Heart left ventricle (tissue), 16 donors: ENCODE data around the gene SMYD1. TPM values are rescaled to one million over a fixed set of nuclear protein-coding genes. Genes with fewer than 3 reads are reported as not detected.
A peak's percentile ranks its signal among the peaks of the same experiment; 100 is the strongest.

Experiments used
- ATAC-seq, 4 donors: fragments of 200-7000 bp; cut with Tn5 transposase; one replicate each; pipeline ENCODE4 v1.9.1; 2020 to 2022; ENCODE audit warnings: moderate library complexity in 4 of 4, mild to moderate bottlenecking in 3 of 4, moderate number of reproducible peaks in 1 of 4
- DNase-seq, 5 donors: peaks; one replicate each; pipeline ENCODE4 v3.0.0-alpha.2; 2020
- H3K27ac ChIP-seq, 12 donors: fragments of 200-600 bp; sonication (generic) in 4 of 12; one replicate each; pipeline versions ENCODE4 v1.5.0 to v1.8.0; 2016 to 2022; ENCODE audit warnings: mild to moderate bottlenecking in 2 of 12
- H3K27me3 ChIP-seq, 9 donors: fragments of 200-600 bp; sonication (generic) in 2 of 9; one replicate each; pipeline versions ENCODE4 v1.5.1 to v1.8.0; 2016 to 2022; ENCODE audit warnings: mild to moderate bottlenecking in 3 of 9
- H3K36me3 ChIP-seq, 9 donors: fragments of 200-600 bp; sonication (generic) in 2 of 9; one replicate each; pipeline versions ENCODE4 v1.5.0 to v1.8.0; 2018 to 2022; ENCODE audit warnings: mild to moderate bottlenecking in 2 of 9
- H3K4me1 ChIP-seq, 12 donors: fragments of 200-600 bp; sonication (generic) in 4 of 12; one replicate each; pipeline versions ENCODE4 v1.5.0 to v1.8.0; 2016 to 2022; ENCODE audit warnings: mild to moderate bottlenecking in 3 of 12
- H3K4me3 ChIP-seq, 12 donors: fragments of 200-600 bp; sonication (generic) in 4 of 12; one replicate each; pipeline versions ENCODE4 v1.5.0 to v1.8.0; 2017 to 2022; ENCODE audit warnings: mild to moderate bottlenecking in 9 of 12, moderate library complexity in 4 of 12
- H3K9me3 ChIP-seq, 12 donors: fragments of 200-600 bp; sonication (generic) in 4 of 12; one replicate each; pipeline versions ENCODE4 v1.5.0 to v1.8.0; 2016 to 2022; ENCODE audit warnings: mild to moderate bottlenecking in 1 of 12
- POLR2A ChIP-seq, 2 donors: fragments of 450-650 bp; IDR thresholded peaks; one replicate each; pipeline ENCODE4 v1.6.1; 2017; ENCODE audit warnings: antibody characterized with exemption in 2 of 2, mild to moderate bottlenecking in 2 of 2, moderate library complexity in 2 of 2
- whole genome bisulfite sequencing, 4 donors: extraction: QIAGEN DNeasy Blood & Tissue Kit in 2 of 4; methylation state at CpG; one replicate each; pipeline versions ENCODE4 v1.1.5 to v1.1.7; 2013 to 2018; 5-methylcytosine and 5-hydroxymethylcytosine counted together
- intact Hi-C, 10 donors: fragments of 100-400 bp; cut with DNase I; formaldehyde crosslinking; loops; one replicate each; pipeline versions ENCODE4 v1.11.1 to v1.14.2; 2022
- polyA plus RNA-seq, 2 donors: library from polyadenylated mRNA; stranded (reverse); fragments of 200-250 nt; gene quantifications; one replicate each; pipeline ENCODE4 v1.2.3, GENCODE V29; 2013
- total RNA-seq, 9 donors: library from RNA; depleted of rRNA in 2 of 9; stranded (reverse); fragments of >200 nt in 2 of 9; fragmentation: NEBNext Ultra II Directional in 3 of 9; extraction: Animal tissue kit (Norgen Biotek cat#: 25700) in 3 of 9; gene quantifications; one replicate each; pipeline versions ENCODE4 v1.1.0 to v1.2.4, GENCODE V29; 2016 to 2023
- TF ChIP-seq, protein P1 (sequence below), 12 donors: fragments of 200-600 bp; sonication (generic) in 4 of 12; IDR thresholded peaks; one replicate each; pipeline versions ENCODE4 v1.5.0 to v1.8.0; 2018 to 2022; ENCODE audit warnings: antibody characterized with exemption in 12 of 12, mild to moderate bottlenecking in 5 of 12
- donor health status: ischemic (EF 13 %, LVEDD 7.1; RV severe dilation, severe dysfunction).
- donor health status: healthy with polysubstance abuse.
- donor health status: DM: no; HTN: yes; CAD: no.
- donor health status: DM: no; HTN: no; CAD: no.
- donor health status: ischemic (EF 25% LVEDD 6.9; RV normal size, moderate dysfunction).
- donor health status: ischemic (EF 25% LVEDD 5.7; RV mildly dilated, moderate dysfunction).
- donor health status: healthy.
- donor health status: DM: yes; HTN: yes; CAD: no.
- donor health status: ischemic (EF 35%, LVEDD 5.7; RV mildly dilated, moderate dysfunction).
- donor health status: nonischemic (EF 11% LVEDD 7.7; RV severe dilation, severe dysfunction).
- donor health status: DM: yes; HTN: yes; CAD: no.
- donor health status: PGD.
- donor health status: ischemic (EF 29% LVEDD 5.4; RV normal size, mild dysfunction).
- donor health status: nonischemic (EF 23%, LVEDD 6.1; RV moderate dilation, normal function).

The SMYD1 gene
- total and polyA plus RNA-seq, 11 donors = 132 to 658 (median 346) TPM

GRCh38 chr2:88098558-88098900, 30.9 kb downstream of the SMYD1 start:
- H3K4me3 ChIP-seq = no peak overlapping the region
- ATAC-seq = no peak
- H3K27me3 ChIP-seq = no peaks in the 10 kb centered on the region
- H3K9me3 ChIP-seq = no peaks in the 10 kb centered on the region
- peaks cover 0 to 40% (median 8%) of the 10 kb centered on the region in 12 donors for H3K4me1 ChIP-seq
- peaks cover 0 to 67% (median 3%) of the 10 kb centered on the region in 9 donors for H3K36me3 ChIP-seq
- H3K27ac ChIP-seq = peak overlapping the region in 2 of 12 donors; percentile 9 to 33
- intact Hi-C loops = no loop called here
- TF ChIP-seq, protein P1, sequence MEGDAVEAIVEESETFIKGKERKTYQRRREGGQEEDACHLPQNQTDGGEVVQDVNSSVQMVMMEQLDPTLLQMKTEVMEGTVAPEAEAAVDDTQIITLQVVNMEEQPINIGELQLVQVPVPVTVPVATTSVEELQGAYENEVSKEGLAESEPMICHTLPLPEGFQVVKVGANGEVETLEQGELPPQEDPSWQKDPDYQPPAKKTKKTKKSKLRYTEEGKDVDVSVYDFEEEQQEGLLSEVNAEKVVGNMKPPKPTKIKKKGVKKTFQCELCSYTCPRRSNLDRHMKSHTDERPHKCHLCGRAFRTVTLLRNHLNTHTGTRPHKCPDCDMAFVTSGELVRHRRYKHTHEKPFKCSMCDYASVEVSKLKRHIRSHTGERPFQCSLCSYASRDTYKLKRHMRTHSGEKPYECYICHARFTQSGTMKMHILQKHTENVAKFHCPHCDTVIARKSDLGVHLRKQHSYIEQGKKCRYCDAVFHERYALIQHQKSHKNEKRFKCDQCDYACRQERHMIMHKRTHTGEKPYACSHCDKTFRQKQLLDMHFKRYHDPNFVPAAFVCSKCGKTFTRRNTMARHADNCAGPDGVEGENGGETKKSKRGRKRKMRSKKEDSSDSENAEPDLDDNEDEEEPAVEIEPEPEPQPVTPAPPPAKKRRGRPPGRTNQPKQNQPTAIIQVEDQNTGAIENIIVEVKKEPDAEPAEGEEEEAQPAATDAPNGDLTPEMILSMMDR (IDR thresholded peaks at IDR 0.05) = no peak
- no peak for TF ChIP-seq POLR2A (IDR thresholded peaks at IDR 0.05)
- DNase-seq = no peak

DNA sequence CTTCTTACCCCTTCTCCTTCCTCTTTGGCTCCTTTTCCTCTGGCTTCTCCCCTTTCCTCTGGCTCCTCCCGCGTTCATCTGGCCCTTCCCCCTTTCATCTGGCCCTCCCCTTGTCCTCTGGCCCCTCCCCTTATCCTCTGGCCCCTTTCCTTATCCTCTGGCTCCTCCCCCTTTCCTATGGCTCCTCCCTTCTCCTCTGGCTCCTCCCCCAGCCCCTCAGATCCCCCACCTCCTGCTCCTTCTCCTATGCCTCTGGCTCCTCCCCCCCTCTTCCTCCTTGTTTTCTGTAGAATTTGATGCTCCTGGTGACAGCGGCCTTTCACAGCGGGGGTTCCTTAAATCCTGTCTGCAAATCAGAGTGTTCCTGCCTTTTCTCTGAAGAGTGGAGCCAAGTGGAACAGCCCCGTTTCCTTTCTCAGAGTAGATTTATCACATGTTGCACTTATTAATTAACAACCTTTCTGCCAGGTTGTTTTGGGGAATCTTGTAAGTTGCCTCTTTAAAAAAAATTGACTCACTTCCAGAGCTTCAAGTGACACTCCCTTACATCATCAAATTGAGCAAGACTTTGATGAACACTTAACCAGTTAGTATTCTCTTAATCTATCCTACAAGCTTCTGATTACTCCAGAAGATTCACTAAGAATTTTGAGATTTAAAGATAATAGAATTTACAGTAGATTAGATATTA, 32.3 kb downstream of the SMYD1 start:
- peaks cover 0 to 35% (median 8%) of the 10 kb centered on the region in 12 donors for H3K4me1 ChIP-seq
- ATAC-seq (peak in 3 of 4 donors; percentile 34 to 56 (median 47)), DNase-seq (no peak)
- 32 to 54% (median 44%) methylated on average over 5 of the region's 5 CpGs for WGBS, 4 donors
- H3K9me3 ChIP-seq = no peaks in the 10 kb centered on the region
- peak overlapping the region in 6 of 12 donors; percentile 6 to 39 (median 26) for H3K27ac ChIP-seq
- no peak overlapping the region for H3K4me3 ChIP-seq
- TF ChIP-seq, protein P1 (IDR thresholded peaks at IDR 0.05) = no peak
- TF ChIP-seq POLR2A (IDR thresholded peaks at IDR 0.05) = no peak
- no peaks in the 10 kb centered on the region for H3K27me3 ChIP-seq
- intact Hi-C loops = no loop called here
- H3K36me3 ChIP-seq = peaks cover 0 to 70% (median 0%) of the 10 kb centered on the region in 9 donors

DNA sequence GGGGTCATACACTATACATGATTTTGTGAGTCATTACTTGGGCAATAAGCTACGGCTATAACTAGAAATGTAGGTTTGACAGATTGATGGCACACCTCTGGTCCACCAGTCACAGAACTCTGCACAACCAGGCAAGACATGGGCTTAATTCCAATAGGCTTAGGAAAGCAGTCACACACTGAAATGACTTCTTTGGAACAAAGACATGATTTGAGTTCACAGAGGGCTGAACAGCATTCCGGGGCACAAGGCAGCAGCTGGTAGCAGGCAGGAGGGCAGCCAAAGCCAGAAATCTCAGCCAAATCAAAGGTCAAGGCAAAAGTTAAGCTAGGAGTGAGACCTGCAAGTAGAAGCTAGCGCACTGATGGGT, 32.8 kb downstream of the SMYD1 start:
- DNase-seq (no peak), ATAC-seq (peak in 3 of 4 donors; percentile 38 to 58 (median 58))
- peak overlapping the region in 5 of 12 donors; percentile 6 to 39 (median 14) for H3K27ac ChIP-seq
- H3K4me3 ChIP-seq = no peak overlapping the region
- H3K9me3 ChIP-seq = no peaks in the 10 kb centered on the region
- intact Hi-C loops = no loop called here
- no peaks in the 10 kb centered on the region for H3K27me3 ChIP-seq
- H3K4me1 ChIP-seq = peaks cover 0 to 35% (median 8%) of the 10 kb centered on the region in 12 donors
- TF ChIP-seq, protein P1 (IDR thresholded peaks at IDR 0.05) = no peak
- no peak for TF ChIP-seq POLR2A (IDR thresholded peaks at IDR 0.05)
- peaks cover 0 to 69% (median 0%) of the 10 kb centered on the region in 9 donors for H3K36me3 ChIP-seq
- 48 to 63% (median 56%) methylated on average over 3 of the region's 3 CpGs for WGBS, 4 donors

DNA sequence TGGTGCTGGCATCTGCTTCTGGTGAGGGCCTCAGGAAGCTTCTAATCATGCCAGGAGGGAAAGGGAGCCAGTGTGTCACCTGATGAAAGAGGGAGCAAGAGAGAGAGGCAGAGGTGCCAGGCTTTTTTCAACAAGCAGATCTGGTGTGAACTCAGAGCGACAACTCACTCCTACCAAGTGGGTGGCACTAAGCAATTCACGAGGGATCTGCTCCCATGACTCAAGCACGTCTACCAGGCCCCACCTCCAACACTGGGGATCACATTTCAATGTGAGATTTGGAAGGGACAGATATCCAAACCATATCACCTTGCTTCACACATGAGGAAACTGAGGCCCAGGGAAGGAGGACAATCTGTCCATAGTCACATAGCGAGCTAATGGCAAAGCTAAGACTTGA, 41.2 kb downstream of the SMYD1 start:
- H3K36me3 ChIP-seq = peaks cover 0 to 87% (median 9%) of the 10 kb centered on the region in 9 donors
- no peaks in the 10 kb centered on the region for H3K27me3 ChIP-seq
- DNase-seq = no peak
- H3K4me1 ChIP-seq = peaks cover 0 to 3% (median 0%) of the 10 kb centered on the region in 12 donors
- WGBS, 4 donors = 48 to 58% (median 51%) methylated on average over 4 of the region's 4 CpGs
- peak; percentile 15 to 50 (median 34) for ATAC-seq
- TF ChIP-seq, protein P1 (IDR thresholded peaks at IDR 0.05) = no peak
- TF ChIP-seq POLR2A (IDR thresholded peaks at IDR 0.05) = no peak
- no peaks in the 10 kb centered on the region for H3K9me3 ChIP-seq
- intact Hi-C loops = no loop called here
- H3K27ac ChIP-seq = no peak overlapping the region
- no peak overlapping the region for H3K4me3 ChIP-seq
